A204.1 (cell line): ENCODE measurements around the gene HDDC3.

Experiments used
- FAIRE-seq: peaks from 2 replicates; lab custom pipeline; 2012; peaks lifted over from hg19 to GRCh38; lab: Jason Lieb, UNC

Gene HDDC3

DNA sequence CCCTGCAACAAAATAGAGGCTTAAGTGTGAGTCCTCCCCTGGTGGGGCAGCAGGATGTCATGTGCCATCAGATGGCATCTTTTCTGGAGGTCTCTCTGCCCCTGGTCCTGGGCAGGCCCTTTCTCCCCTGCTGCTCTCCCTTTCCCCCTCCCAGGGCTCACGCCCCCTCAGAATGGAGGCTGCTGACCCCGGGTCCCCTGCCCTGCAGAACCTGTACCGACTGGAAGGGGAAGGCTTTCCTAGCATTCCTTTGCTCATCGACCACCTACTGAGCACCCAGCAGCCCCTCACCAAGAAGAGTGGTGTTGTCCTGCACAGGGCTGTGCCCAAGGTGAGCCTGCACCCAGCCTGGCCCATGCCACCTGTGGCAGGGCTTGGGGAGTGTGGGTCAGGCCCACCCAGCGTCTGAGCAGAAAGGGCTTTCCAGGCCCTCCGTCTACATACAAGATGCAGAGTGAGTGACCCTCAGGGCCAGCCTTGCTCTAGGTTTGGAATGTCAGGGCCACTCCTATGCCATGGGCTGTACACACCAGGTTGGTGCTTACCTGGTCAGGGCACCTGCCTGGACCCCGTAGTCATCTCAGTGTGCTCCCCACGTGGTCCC, 40.9 kb downstream of the HDDC3 start:
- FAIRE-seq = no peak

DNA sequence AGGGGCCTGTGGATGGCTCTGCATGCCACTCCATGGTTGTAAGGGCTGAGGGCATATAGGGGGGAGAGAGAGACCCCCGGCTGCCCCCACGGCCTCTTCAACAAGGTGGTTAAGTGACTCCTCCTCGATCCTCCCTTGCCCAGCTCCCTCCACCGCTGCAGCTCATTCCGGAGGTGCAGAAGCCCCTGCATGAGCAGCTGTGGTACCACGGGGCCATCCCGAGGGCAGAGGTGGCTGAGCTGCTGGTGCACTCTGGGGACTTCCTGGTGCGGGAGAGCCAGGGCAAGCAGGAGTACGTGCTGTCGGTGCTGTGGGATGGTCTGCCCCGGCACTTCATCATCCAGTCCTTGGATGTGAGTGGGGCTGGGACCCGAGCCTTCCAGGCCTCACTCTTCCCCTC, 41.5 kb downstream of the HDDC3 start:
- no peak for FAIRE-seq

DNA sequence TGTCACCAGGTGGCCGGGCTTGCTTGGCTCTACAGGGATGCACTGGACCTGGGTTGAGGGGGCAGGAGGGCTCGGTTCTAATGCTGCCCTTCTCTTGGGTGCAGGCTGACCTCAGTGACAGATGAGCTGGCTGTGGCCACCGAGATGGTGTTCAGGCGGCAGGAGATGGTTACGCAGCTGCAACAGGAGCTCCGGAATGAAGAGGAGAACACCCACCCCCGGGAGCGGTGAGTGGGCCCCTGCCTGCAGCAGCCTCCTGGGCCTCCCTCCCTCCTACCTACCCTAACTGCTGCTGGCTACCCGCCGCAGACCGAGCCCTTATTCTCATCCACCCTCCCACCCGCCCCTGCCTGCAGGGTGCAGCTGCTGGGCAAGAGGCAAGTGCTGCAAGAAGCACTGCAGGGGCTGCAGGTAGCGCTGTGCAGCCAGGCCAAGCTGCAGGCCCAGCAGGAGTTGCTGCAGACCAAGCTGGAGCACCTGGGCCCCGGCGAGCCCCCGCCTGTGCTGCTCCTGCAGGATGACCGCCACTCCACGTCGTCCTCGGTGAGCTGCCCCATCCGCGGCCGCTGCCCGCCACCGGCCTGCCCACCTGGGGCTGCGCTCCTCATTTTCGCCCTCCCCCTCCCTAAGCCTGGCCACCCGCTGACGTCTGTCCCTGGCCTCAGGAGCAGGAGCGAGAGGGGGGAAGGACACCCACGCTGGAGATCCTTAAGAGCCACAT, 42.5 kb downstream of the HDDC3 start:
- FAIRE-seq = no peak

DNA sequence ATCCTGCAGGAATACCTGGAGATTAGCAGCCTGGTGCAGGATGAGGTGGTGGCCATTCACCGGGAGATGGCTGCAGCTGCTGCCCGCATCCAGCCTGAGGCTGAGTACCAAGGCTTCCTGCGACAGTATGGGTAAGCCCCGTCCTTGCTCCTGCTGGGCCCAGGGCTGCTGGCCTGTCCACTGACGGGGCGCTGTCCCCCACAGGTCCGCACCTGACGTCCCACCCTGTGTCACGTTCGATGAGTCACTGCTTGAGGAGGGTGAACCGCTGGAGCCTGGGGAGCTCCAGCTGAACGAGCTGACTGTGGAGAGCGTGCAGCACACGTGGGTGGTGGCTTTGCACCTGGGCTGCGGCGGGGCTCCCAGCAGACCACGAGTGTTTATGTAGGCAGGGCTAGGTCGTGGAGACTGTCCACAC, 43.0 kb downstream of the HDDC3 start:
- FAIRE-seq = no peak

DNA sequence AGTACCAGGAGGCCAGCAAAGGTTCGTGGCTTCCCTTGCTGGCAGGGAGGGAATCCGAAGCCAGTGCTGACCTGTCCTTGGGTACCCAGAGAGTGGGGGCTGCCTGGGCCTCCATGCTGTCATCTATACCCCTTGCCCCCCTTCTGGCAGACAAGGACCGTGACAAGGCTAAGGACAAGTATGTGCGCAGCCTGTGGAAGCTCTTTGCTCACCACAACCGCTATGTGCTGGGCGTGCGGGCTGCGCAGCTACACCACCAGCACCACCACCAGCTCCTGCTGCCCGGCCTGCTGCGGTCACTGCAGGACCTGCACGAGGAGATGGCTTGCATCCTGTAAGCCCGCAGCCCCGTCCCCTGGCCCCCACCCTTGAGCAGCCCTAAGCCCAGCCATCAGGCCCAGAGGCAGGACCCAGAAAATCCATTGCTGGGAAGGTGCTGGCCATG, 45.3 kb downstream of the HDDC3 start:
- FAIRE-seq = no peak

DNA sequence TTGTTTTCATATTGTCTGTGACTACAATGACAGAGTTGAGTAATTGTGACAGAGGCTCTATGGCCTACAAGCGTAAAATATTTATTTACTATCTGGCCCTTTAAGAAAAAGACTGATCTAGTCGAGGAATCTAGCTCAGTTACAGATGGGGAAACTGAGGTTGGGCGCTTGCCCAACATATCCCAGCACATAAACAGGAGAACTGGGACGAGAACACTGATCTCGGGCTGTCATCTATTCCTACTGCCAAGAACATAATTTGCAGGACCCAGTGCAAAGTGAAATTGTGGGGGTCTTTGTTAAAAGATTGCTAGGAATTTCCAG, 46.1 kb downstream of the HDDC3 start:
- FAIRE-seq = no peak

DNA sequence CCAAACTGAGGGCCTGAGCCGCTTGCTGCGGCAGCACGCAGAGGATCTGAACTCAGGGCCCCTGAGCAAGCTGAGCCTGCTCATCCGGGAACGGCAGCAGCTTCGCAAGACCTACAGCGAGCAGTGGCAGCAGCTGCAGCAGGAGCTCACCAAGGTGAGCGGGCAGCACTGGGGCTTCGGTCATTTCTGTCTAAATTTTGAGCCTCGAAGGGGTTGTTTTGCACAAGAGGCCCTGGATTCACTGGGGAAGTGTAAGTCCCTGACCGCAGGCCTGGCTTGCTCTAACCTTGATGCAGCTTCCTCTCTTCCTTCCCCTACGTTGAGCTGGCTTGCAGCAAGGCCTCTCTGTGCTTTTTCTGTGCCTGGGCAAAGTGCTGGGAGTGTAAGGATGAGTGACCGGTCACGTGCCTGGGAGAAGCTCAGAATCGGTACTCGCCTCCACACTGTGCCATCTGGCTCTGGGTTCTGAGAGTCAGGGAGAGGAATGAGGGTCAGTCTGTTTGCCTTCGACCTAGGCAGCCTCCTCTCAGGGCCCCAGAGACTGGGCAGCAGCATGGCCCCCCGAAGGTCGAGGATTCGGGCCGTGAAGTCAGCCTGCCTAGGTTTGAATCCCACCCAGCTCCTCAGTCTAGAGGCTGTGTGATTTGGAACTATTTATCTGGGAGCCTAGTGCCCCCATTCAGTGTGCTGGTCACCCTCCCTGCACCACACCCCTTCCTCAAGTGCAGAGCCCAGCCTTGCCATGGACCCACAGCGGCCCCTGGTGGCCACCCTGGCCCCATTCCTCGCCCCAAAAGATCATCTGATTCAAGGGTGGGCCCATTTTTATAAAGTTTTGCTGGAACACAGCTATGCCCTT, 46.7 kb downstream of the HDDC3 start:
- FAIRE-seq = no peak

DNA sequence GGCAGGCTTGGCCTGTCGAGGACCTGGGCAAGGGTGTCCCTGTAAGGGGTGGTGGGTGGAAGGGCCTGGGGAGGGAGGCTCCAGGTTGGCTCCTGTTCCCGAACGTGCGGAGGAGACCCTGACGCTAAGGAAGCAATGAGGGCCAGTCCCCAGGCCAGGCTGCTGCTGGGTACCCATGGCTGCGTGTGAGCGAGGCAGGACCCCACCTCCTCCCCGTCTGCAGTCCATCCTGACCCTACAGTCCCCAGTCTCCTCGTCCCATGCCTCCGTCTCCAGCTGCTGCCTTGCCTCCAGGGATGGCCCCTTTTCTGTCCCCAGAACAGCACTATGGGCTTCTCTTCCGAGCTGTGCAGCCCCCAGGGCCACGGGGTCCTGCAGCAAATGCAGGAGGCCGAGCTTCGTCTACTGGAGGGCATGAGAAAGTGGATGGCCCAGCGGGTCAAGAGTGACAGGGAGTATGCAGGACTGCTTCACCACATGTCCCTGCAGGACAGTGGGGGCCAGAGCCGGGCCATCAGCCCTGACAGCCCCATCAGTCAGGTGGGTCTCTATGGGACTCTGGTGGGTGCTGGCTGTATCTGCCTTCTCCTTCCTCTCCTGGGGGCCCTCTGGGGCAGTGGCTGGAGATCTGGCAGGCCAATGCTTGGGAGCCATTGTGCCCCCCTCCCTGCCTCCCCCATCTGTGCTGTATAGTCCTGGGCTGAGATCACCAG, 47.5 kb downstream of the HDDC3 start:
- FAIRE-seq = no peak

DNA sequence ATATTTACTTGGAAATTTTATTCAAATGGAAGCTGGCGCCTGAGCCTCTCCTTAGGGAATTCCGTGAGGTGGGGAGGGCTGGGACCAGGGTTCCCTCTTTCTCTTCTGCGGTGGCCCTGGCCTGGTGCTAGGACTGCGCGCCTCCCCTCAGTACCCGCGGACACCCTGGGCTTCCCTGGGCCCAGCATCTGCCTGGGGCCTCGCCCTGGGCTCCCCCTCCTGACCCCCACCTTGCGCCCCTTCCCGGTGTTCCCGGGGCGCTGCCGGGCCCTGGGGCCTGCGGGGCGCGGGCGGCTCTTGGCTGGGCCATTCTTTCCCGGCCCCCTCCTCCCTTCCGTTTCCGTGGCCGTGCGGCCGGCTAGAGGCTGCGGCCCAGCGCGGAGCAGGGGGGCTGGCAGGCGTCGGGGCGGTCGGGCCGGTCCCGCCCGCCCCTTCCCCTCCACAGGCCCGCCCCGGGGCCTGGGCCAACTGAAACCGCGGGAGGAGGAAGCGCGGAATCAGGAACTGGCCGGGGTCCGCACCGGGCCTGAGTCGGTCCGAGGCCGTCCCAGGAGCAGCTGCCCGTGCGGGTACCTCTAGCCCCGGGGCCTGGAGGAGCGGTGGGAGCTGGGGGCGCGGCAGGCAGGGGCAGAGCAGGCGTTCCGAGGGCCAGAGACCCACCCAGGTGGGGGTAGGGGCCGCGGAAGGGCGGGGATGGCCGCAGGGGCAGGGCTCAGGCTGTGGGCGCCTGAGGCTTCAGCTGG, 48.2 kb downstream of the HDDC3 start, which contains the start of gene FES:
Gene FES (plus strand): TSS at position 529 of the 743 bp plus-strand sequence. CDS start 542 bp downstream, outside the sequence.
- FAIRE-seq = no peak

DNA sequence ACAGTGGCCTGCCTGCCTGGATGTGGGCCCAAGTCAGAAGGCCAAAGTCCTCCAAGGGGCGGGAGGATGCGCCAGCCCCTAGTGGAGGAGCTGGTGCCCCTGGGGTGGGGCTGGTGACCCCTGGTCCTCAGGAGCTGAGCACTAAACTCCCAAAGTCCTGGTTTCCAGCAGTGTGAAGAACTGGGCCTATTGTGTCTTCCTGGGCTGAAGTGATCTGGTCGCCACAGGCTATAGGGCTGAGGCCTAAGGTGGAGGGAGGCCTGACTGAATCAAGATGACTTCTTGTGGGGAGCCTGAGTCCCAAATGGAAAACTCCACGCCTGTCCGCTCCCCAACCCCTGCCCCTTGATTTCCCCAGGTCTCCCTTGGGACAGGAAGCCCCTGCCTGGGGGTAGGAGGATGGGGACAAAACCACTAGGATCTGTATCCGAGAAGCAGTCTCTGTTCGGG, 48.8 kb downstream of the HDDC3 start:
- FAIRE-seq = no peak

DNA sequence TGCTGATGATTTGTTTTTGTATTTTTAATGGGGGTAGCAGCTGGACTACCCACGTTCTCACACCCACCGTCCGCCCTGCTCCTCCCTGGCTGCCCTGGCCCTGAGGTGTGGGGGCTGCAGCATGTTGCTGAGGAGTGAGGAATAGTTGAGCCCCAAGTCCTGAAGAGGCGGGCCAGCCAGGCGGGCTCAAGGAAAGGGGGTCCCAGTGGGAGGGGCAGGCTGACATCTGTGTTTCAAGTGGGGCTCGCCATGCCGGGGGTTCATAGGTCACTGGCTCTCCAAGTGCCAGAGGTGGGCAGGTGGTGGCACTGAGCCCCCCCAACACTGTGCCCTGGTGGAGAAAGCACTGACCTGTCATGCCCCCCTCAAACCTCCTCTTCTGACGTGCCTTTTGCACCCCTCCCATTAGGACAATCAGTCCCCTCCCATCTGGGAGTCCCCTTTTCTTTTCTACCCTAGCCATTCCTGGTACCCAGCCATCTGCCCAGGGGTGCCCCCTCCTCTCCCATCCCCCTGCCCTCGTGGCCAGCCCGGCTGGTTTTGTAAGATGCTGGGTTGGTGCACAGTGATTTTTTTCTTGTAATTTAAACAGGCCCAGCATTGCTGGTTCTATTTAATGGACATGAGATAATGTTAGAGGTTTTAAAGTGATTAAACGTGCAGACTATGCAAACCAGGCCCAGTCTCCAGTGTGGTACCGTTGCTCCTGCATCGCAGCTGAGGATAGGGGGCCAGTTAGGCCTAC, 49.4 kb downstream of the HDDC3 start:
- no peak for FAIRE-seq

- FAIRE-seq = no peak
These were observed 50.2 kb downstream of the HDDC3 start for GRCh38 chr15:90881978-90882721.

DNA sequence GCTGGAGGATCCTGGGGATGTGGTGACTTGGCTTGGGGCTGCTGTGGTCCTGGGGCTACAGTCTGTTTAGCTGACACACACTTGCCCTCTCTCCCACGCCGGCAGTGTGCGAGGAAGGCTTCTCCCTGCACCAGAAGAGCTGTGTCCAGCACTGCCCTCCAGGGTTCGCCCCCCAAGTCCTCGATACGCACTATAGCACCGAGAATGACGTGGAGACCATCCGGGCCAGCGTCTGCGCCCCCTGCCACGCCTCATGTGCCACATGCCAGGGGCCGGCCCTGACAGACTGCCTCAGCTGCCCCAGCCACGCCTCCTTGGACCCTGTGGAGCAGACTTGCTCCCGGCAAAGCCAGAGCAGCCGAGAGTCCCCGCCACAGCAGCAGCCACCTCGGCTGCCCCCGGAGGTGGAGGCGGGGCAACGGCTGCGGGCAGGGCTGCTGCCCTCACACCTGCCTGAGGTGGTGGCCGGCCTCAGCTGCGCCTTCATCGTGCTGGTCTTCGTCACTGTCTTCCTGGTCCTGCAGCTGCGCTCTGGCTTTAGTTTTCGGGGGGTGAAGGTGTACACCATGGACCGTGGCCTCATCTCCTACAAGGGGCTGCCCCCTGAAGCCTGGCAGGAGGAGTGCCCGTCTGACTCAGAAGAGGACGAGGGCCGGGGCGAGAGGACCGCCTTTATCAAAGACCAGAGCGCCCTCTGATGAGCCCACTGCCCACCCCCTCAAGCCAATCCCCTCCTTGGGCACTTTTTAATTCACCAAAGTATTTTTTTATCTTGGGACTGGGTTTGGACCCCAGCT, 51.0 kb downstream of the HDDC3 start:
- no peak for FAIRE-seq

GRCh38 chr15:90880381-90881145, 51.8 kb downstream of the HDDC3 start:
- no peak for FAIRE-seq
